ENCODE data around the gene NFE2L2. TPM values are rescaled to one million over a fixed set of nuclear protein-coding genes. Genes with fewer than 3 reads are reported as not detected.
A peak's percentile ranks its signal among the peaks of the same experiment; 100 is the strongest.
"Not testable (repeated sequence)": the region's sequence is repeated elsewhere in the genome, so short reads cannot be mapped to it uniquely, and the experiment has no call there.

Gene NFE2L2
- total and polyA plus RNA-seq, 5 donors from 2014 or later = 44.5 to 121 (median 60.4) TPM

GRCh38 chr2:177231270-177231669 lies 33.3 kb downstream of the NFE2L2 start:
- Histone ChIP-seq H3K4me3 (ENCODE audit: low read depth, low read length) (no peak overlapping the region), H3K27ac (ENCODE audit: insufficient read depth, low read length, poor library complexity, severe bottlenecking) (no peak overlapping the region)

GRCh38 chr2:177229442-177230242 lies 34.9 kb downstream of the NFE2L2 start:
- no peaks in the 10 kb centered on the region for H3K4me1 ChIP-seq (ENCODE audit: control insufficient read depth, insufficient read depth, low read length, poor library complexity, severe bottlenecking)
- no peaks in the 10 kb centered on the region for H3K27me3 ChIP-seq (ENCODE audit: control insufficient read depth, insufficient read depth, low read length)
- H3K4me1 Mint-ChIP-seq = peaks cover 22 to 47% (median 36%) of the 10 kb centered on the region in 4 donors
- no peak overlapping the region for H3K4me3 ChIP-seq (ENCODE audit: low read depth, low read length)
- H3K36me3 ChIP-seq (ENCODE audit: control insufficient read depth, insufficient read depth, low read length) = peaks cover 69% of the 10 kb centered on the region
- H3K27ac ChIP-seq (ENCODE audit: insufficient read depth, low read length, poor library complexity, severe bottlenecking) = peak overlapping the region; percentile 7
- no peaks in the 10 kb centered on the region for H3K9me3 ChIP-seq (ENCODE audit: control insufficient read depth in 2 of 2, low read length in 2 of 2)
- H3K27ac Mint-ChIP-seq = peak overlapping the region in 2 of 3 donors; percentile 27 to 53
- DNase-seq = no peak
- peak; percentile 21 to 23 for ATAC-seq (ENCODE audit: low read depth in 2 of 2)
- H3K4me3 Mint-ChIP-seq = peak overlapping the region in 1 of 4 donors; percentile 80
- no peaks in the 10 kb centered on the region for H3K9me3 Mint-ChIP-seq
- H3K36me3 Mint-ChIP-seq = peaks cover 49% of the 10 kb centered on the region
- no peaks in the 10 kb centered on the region for H3K27me3 Mint-ChIP-seq

More at GRCh38 chr2:177231270-177231669, 33.3 kb downstream of the NFE2L2 start:
- peak overlapping the region; percentile 43 to 77 (median 67) for H3K27ac Mint-ChIP-seq
- peaks cover 22 to 55% (median 44%) of the 10 kb centered on the region in 4 donors for H3K4me1 Mint-ChIP-seq
- H3K36me3 Mint-ChIP-seq = peaks cover 59% of the 10 kb centered on the region
- Histone ChIP-seq H3K4me1 (ENCODE audit: control insufficient read depth, insufficient read depth, low read length, poor library complexity, severe bottlenecking) (no peaks in the 10 kb centered on the region), H3K36me3 (ENCODE audit: control insufficient read depth, insufficient read depth, low read length) (peaks cover 64% of the 10 kb centered on the region), H3K9me3 (ENCODE audit: control insufficient read depth in 2 of 2, low read length in 2 of 2) (no peaks in the 10 kb centered on the region), H3K27me3 (ENCODE audit: control insufficient read depth, insufficient read depth, low read length) (no peaks in the 10 kb centered on the region)
- H3K9me3 Mint-ChIP-seq = no peaks in the 10 kb centered on the region
- DNase-seq (no peak), ATAC-seq (ENCODE audit: low read depth in 2 of 2) (no peak)
- H3K27me3 Mint-ChIP-seq = no peaks in the 10 kb centered on the region
- H3K4me3 Mint-ChIP-seq = no peak overlapping the region

DNA sequence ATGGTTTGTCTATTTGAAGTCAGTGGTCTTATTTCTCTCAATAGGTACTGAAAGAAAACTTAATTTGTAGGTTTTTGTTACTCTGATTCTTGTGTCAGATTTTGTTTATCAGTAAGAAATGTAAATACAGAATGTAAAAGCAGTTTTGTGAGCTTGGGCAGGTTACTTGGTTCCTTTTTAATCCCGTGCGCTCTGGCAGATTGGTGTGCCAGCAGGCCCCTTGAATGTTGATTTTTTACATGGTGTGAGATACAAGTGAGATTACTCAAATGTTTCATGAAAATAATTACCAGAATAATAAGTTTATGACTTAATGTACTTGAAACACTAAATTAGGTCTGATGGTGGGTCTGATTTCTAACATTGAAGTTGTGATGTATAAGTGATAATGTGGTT lies 38.6 kb downstream of the NFE2L2 start:
- H3K27me3 Mint-ChIP-seq = no peaks in the 10 kb centered on the region
- Histone ChIP-seq H3K4me1 (ENCODE audit: control insufficient read depth, insufficient read depth, low read length, poor library complexity, severe bottlenecking) (peaks cover under 1% of the 10 kb centered on the region), H3K36me3 (ENCODE audit: control insufficient read depth, insufficient read depth, low read length) (peaks cover 60% of the 10 kb centered on the region), H3K9me3 (ENCODE audit: control insufficient read depth in 2 of 2, low read length in 2 of 2) (no peaks in the 10 kb centered on the region), H3K27me3 (ENCODE audit: control insufficient read depth, insufficient read depth, low read length) (no peaks in the 10 kb centered on the region), H3K27ac (ENCODE audit: insufficient read depth, low read length, poor library complexity, severe bottlenecking) (peak overlapping the region; percentile 28), H3K4me3 (ENCODE audit: low read depth, low read length) (no peak overlapping the region)
- no peak for DNase-seq
- H3K9me3 Mint-ChIP-seq = no peaks in the 10 kb centered on the region
- ATAC-seq (ENCODE audit: low read depth in 2 of 2) = no peak
- peaks cover 39% of the 10 kb centered on the region for H3K36me3 Mint-ChIP-seq
- peaks cover 29 to 53% (median 44%) of the 10 kb centered on the region in 4 donors for H3K4me1 Mint-ChIP-seq
- H3K27ac Mint-ChIP-seq = peak overlapping the region in 2 of 3 donors; percentile 48 to 76
- H3K4me3 Mint-ChIP-seq = no peak overlapping the region

DNA sequence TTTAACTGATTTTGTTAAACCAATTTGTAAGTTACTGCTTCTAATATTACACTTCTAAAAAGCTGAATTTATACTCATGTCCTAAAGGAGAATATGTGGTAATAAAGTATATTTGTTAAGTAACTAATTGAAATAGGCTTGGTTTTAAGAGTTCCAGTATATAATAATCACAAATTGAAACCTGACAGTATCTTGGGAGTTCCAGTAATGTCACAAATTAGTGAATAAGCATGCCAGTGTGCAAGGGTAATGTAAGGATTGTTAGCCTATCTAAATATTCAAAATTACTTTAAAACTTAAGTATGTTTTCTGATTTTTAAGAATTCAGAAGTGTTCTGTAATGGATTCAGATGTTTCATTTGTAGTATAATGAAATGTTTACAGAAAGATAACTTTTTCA lies 41.1 kb downstream of the NFE2L2 start:
- not testable (repeated sequence) for H3K9me3 Mint-ChIP-seq; H3K27ac Mint-ChIP-seq; ATAC-seq (ENCODE audit: low read depth in 2 of 2); H3K9me3 ChIP-seq (ENCODE audit: control insufficient read depth in 2 of 2, low read length in 2 of 2); H3K4me1 ChIP-seq (ENCODE audit: control insufficient read depth, insufficient read depth, low read length, poor library complexity, severe bottlenecking); H3K4me3 Mint-ChIP-seq; H3K27ac ChIP-seq (ENCODE audit: insufficient read depth, low read length, poor library complexity, severe bottlenecking); DNase-seq; H3K4me3 ChIP-seq (ENCODE audit: low read depth, low read length); H3K27me3 ChIP-seq (ENCODE audit: control insufficient read depth, insufficient read depth, low read length); H3K27me3 Mint-ChIP-seq
- Mint-ChIP-seq H3K4me1 (peaks cover 35 to 60% (median 51%) of the 10 kb centered on the region in 4 donors), H3K36me3 (peaks cover 47% of the 10 kb centered on the region)
- H3K36me3 ChIP-seq (ENCODE audit: control insufficient read depth, insufficient read depth, low read length) = peaks cover 66% of the 10 kb centered on the region

- Mint-ChIP-seq H3K4me1 (peaks cover 39 to 67% (median 53%) of the 10 kb centered on the region in 4 donors), H3K36me3 (peaks cover 47% of the 10 kb centered on the region), H3K4me3 (no peak overlapping the region), H3K27ac (no peak overlapping the region), H3K9me3 (no peaks in the 10 kb centered on the region), H3K27me3 (no peaks in the 10 kb centered on the region)
- Histone ChIP-seq H3K27me3 (ENCODE audit: control insufficient read depth, insufficient read depth, low read length) (no peaks in the 10 kb centered on the region), H3K27ac (ENCODE audit: insufficient read depth, low read length, poor library complexity, severe bottlenecking) (peak overlapping the region; percentile 41), H3K4me1 (ENCODE audit: control insufficient read depth, insufficient read depth, low read length, poor library complexity, severe bottlenecking) (peaks cover 8% of the 10 kb centered on the region), H3K4me3 (ENCODE audit: low read depth, low read length) (no peak overlapping the region), H3K36me3 (ENCODE audit: control insufficient read depth, insufficient read depth, low read length) (peaks cover 75% of the 10 kb centered on the region), H3K9me3 (ENCODE audit: control insufficient read depth in 2 of 2, low read length in 2 of 2) (no peaks in the 10 kb centered on the region)
- DNase-seq (no peak), ATAC-seq (ENCODE audit: low read depth in 2 of 2) (no peak)
Observed at GRCh38 chr2:177221970-177222369, 42.6 kb downstream of the NFE2L2 start.

- Histone ChIP-seq H3K9me3 (ENCODE audit: control insufficient read depth in 2 of 2, low read length in 2 of 2) (no peaks in the 10 kb centered on the region), H3K36me3 (ENCODE audit: control insufficient read depth, insufficient read depth, low read length) (peaks cover 80% of the 10 kb centered on the region), H3K4me1 (ENCODE audit: control insufficient read depth, insufficient read depth, low read length, poor library complexity, severe bottlenecking) (peaks cover 13% of the 10 kb centered on the region), H3K4me3 (ENCODE audit: low read depth, low read length) (no peak overlapping the region), H3K27me3 (ENCODE audit: control insufficient read depth, insufficient read depth, low read length) (no peaks in the 10 kb centered on the region), H3K27ac (ENCODE audit: insufficient read depth, low read length, poor library complexity, severe bottlenecking) (peak overlapping the region; percentile 41)
- H3K4me1 Mint-ChIP-seq = peaks cover 40 to 67% (median 55%) of the 10 kb centered on the region in 4 donors
- no peaks in the 10 kb centered on the region for H3K9me3 Mint-ChIP-seq
- DNase-seq (no peak), ATAC-seq (ENCODE audit: low read depth in 2 of 2) (no peak)
- no peak overlapping the region for H3K4me3 Mint-ChIP-seq
- H3K27me3 Mint-ChIP-seq = no peaks in the 10 kb centered on the region
- H3K27ac Mint-ChIP-seq = no peak overlapping the region
- peaks cover 49% of the 10 kb centered on the region for H3K36me3 Mint-ChIP-seq
Observed at GRCh38 chr2:177221534-177221933, 43.0 kb downstream of the NFE2L2 start.

DNA sequence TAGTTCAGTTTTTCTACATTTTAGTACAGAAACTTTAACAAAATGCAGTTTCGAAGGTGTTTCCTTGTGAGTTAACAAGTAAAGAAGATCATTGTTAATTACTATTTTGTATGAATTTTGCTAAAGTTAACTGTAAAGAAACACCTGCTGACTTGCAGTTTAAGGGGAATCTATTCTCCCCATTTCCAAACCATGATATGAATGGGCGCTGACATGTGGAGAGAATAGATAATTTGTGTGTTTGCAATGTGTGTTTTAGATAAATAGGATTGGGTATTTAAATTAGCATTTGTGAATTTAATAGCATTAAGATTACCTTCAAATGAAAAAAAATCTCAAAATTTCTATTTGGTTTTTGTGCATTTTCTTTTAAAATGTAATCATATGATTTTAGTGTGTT lies 44.7 kb downstream of the NFE2L2 start:
- H3K4me3 Mint-ChIP-seq; ATAC-seq (ENCODE audit: low read depth in 2 of 2); H3K9me3 Mint-ChIP-seq; DNase-seq; H3K9me3 ChIP-seq (ENCODE audit: control insufficient read depth in 2 of 2, low read length in 2 of 2); H3K27me3 Mint-ChIP-seq; H3K4me3 ChIP-seq (ENCODE audit: low read depth, low read length); H3K27me3 ChIP-seq (ENCODE audit: control insufficient read depth, insufficient read depth, low read length): not testable (repeated sequence)
- Mint-ChIP-seq H3K4me1 (peaks cover 51 to 77% (median 66%) of the 10 kb centered on the region in 4 donors), H3K27ac (peak overlapping the region in 1 of 3 donors; percentile 68), H3K36me3 (peaks cover 66% of the 10 kb centered on the region)
- peaks cover 30% of the 10 kb centered on the region for H3K4me1 ChIP-seq (ENCODE audit: control insufficient read depth, insufficient read depth, low read length, poor library complexity, severe bottlenecking)
- H3K36me3 ChIP-seq (ENCODE audit: control insufficient read depth, insufficient read depth, low read length) = peaks cover 83% of the 10 kb centered on the region
- H3K27ac ChIP-seq (ENCODE audit: insufficient read depth, low read length, poor library complexity, severe bottlenecking) = peak overlapping the region; percentile 47
